Transverse colon (tissue), 3 donors: ENCODE results near the gene PRR18.

Source experiments
- CTCF ChIP-seq, 5 experiments: fragments of 200-600 bp in 3 of 5; fragments of 450-650 bp in 2 of 5; sonication (generic) in 3 of 5; IDR thresholded peaks; 1 replicate in 2 of 5; 2 replicates in 3 of 5; pipeline ENCODE4 v1.5.1; 2016 to 2017; ENCODE audit warnings: antibody characterized with exemption in 5 of 5, inconsistent platforms in 3 of 5, mild to moderate bottlenecking in 2 of 5, moderate library complexity in 1 of 5
- EP300 ChIP-seq: sonication (generic); formaldehyde crosslinking; IDR thresholded peaks from one replicate; pipeline ENCODE4 v1.6.1; 2017; ENCODE audit warnings: antibody characterized with exemption, low read depth
- POLR2A ChIP-seq: fragments of 450-650 bp; IDR thresholded peaks from one replicate; pipeline ENCODE4 v1.6.1; 2016; ENCODE audit warnings: antibody characterized with exemption, mild to moderate bottlenecking, moderate library complexity

- no peak for TF ChIP-seq CTCF (IDR thresholded peaks at IDR 0.05)
- TF ChIP-seq POLR2A: no peak
- TF ChIP-seq EP300: no peak
Observed at GRCh38 chr6:166304106-166304505, 4.1 kb downstream of the PRR18 start.
